Uterus (tissue), 2 donors: ENCODE results near the gene C2orf42.
"Not testable (repeated sequence)": the region's sequence is repeated elsewhere in the genome, so short reads cannot be mapped to it uniquely, and the experiment has no call there.

ENCODE experiments used
- CTCF ChIP-seq, 4 experiments: fragments of 200-600 bp in 2 of 4; fragments of 450-650 bp in 2 of 4; sonication (generic) in 2 of 4; IDR thresholded peaks; one replicate each; pipeline ENCODE4 v1.5.1; 2016 to 2019; ENCODE audit warnings: antibody characterized with exemption in 4 of 4, mild to moderate bottlenecking in 2 of 4, moderate library complexity in 1 of 4
- POLR2A ChIP-seq, 2 donors: fragments of 450-650 bp; IDR thresholded peaks; one replicate each; pipeline ENCODE4 v1.6.1; 2016; ENCODE audit warnings: antibody characterized with exemption in 2 of 2, mild to moderate bottlenecking in 1 of 2, moderate library complexity in 1 of 2

- not testable (repeated sequence) for TF ChIP-seq CTCF, POLR2A (IDR thresholded peaks at IDR 0.05)
Observed at GRCh38 chr2:70131344-70132143, 59.3 kb downstream of the C2orf42 start.
